HL-60 (cell line): ENCODE results near the gene ADAM22.

Experiments used
- DNase-seq, 2 experiments: peaks; one replicate each; pipeline ENCODE4 v3.0.0-alpha.2; 2010 to 2020; ENCODE audit warnings: low read depth in 1 of 2, low spot score in 1 of 2
- H3K27ac ChIP-seq: fragments of 250-450 bp; sonication (Bioruptor Pico); replicated peaks from 2 replicates; pipeline ENCODE4 v1.5.1; 2020; ENCODE audit warnings: mild to moderate bottlenecking, moderate library complexity
- H3K27me3 ChIP-seq: fragments of 250-450 bp; sonication (Bioruptor Pico); 2 replicates; pipeline ENCODE4 v1.5.1; 2021; ENCODE audit warnings: mild to moderate bottlenecking, moderate library complexity; ENCODE audit not compliant: insufficient read depth, poor library complexity, severe bottlenecking
- H3K4me3 ChIP-seq: replicated peaks from 2 replicates; pipeline ENCODE4 v1.5.1; 2011; ENCODE audit warnings: mild to moderate bottlenecking, control low read depth, low read length; ENCODE audit not compliant: insufficient read depth
- GABPA ChIP-seq: IDR thresholded peaks from 2 replicates; pipeline ENCODE4 v1.6.1; 2012; ENCODE audit warnings: low read depth
- POLR2AphosphoS5 ChIP-seq: IDR thresholded peaks from 2 replicates; pipeline ENCODE4 v1.6.1; 2012; ENCODE audit warnings: low read depth
- SPI1 ChIP-seq: IDR thresholded peaks from 2 replicates; pipeline ENCODE4 v1.6.1; 2012; ENCODE audit warnings: low read depth, mild to moderate bottlenecking, borderline replicate concordance
- TF ChIP-seq, protein P1 (sequence below): IDR thresholded peaks from 2 replicates; pipeline ENCODE4 v1.6.1; 2012; ENCODE audit warnings: low read depth; ENCODE audit not compliant: insufficient replicate concordance
- TF ChIP-seq, protein P2 (sequence below): IDR thresholded peaks from one replicate; pipeline ENCODE4 v1.5.1; 2011; ENCODE audit warnings: low read length, control low read depth, inconsistent platforms; ENCODE audit not compliant: insufficient read depth

The ADAM22 gene

DNA sequence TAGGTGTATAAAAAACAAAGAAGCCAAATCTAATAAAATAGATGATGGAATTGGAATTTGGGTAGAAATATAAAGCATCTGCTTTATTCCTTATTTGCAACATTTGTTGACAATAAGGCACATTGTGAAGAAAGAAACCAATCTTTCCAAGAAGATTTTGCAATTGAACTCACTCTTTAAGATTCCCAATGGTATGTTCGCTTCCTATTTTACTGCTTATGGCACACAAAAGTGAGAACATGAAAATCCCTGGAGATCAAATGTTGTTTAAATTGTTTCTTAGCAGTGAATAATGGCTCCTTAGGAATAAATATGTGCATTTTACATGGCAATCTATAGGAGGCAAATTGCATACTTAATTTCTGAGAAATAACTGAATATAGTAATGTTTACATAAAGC is 84.5 kb downstream of the ADAM22 start:
- no peak overlapping the region for H3K27ac ChIP-seq
- DNase-seq = no peak
- H3K4me3 ChIP-seq = no peak overlapping the region
- no peak for TF ChIP-seq POLR2AphosphoS5
- TF ChIP-seq GABPA = no peak
- TF ChIP-seq SPI1 = no peak
- TF ChIP-seq, protein P1, sequence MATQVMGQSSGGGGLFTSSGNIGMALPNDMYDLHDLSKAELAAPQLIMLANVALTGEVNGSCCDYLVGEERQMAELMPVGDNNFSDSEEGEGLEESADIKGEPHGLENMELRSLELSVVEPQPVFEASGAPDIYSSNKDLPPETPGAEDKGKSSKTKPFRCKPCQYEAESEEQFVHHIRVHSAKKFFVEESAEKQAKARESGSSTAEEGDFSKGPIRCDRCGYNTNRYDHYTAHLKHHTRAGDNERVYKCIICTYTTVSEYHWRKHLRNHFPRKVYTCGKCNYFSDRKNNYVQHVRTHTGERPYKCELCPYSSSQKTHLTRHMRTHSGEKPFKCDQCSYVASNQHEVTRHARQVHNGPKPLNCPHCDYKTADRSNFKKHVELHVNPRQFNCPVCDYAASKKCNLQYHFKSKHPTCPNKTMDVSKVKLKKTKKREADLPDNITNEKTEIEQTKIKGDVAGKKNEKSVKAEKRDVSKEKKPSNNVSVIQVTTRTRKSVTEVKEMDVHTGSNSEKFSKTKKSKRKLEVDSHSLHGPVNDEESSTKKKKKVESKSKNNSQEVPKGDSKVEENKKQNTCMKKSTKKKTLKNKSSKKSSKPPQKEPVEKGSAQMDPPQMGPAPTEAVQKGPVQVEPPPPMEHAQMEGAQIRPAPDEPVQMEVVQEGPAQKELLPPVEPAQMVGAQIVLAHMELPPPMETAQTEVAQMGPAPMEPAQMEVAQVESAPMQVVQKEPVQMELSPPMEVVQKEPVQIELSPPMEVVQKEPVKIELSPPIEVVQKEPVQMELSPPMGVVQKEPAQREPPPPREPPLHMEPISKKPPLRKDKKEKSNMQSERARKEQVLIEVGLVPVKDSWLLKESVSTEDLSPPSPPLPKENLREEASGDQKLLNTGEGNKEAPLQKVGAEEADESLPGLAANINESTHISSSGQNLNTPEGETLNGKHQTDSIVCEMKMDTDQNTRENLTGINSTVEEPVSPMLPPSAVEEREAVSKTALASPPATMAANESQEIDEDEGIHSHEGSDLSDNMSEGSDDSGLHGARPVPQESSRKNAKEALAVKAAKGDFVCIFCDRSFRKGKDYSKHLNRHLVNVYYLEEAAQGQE = no peak
- TF ChIP-seq, protein P2, sequence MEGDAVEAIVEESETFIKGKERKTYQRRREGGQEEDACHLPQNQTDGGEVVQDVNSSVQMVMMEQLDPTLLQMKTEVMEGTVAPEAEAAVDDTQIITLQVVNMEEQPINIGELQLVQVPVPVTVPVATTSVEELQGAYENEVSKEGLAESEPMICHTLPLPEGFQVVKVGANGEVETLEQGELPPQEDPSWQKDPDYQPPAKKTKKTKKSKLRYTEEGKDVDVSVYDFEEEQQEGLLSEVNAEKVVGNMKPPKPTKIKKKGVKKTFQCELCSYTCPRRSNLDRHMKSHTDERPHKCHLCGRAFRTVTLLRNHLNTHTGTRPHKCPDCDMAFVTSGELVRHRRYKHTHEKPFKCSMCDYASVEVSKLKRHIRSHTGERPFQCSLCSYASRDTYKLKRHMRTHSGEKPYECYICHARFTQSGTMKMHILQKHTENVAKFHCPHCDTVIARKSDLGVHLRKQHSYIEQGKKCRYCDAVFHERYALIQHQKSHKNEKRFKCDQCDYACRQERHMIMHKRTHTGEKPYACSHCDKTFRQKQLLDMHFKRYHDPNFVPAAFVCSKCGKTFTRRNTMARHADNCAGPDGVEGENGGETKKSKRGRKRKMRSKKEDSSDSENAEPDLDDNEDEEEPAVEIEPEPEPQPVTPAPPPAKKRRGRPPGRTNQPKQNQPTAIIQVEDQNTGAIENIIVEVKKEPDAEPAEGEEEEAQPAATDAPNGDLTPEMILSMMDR = no peak
- H3K27me3 ChIP-seq = no peaks in the 10 kb centered on the region

DNA sequence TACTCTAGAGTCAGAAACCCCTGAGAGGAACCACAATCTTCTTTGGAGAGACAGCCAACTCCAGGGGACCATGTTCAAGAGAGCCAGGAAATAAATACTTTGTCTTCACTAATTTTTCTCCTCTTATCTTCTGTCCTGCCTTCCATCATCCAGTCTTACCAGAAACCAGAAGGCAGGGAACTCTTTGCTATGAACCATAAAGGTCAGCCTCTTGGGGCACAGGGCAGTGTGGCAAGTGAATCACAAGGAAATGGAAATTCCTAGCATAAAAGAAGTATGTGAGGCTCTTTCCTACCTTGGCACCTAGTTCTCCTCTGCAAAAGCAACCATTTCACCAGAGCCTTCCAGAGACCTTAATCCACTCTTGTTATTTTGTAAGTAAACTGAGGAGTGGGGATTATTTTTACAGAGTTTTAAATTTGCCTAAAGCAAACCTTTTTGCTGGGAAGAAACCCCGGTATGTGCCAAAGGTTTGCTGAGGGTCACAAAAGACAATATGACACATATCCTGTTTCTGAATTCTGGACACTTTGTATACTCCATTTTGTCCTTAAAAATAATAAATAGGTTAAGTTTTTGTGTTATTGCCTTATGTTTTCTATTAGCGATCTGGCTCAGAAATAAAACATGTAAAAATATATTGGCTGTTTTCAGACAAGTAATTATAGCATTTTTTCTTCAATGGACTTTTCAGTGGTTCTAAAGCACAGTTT is 87.1 kb downstream of the ADAM22 start:
- H3K4me3 ChIP-seq = no peak overlapping the region
- no peak for DNase-seq

GRCh38 chr7:88027724-88028123 is 93.7 kb downstream of the ADAM22 start:
- TF ChIP-seq POLR2AphosphoS5 (no peak), GABPA (no peak), SPI1 (no peak)
- TF ChIP-seq, protein P1 = no peak
- TF ChIP-seq, protein P2 = no peak
- Histone ChIP-seq H3K4me3 (no peak overlapping the region), H3K27me3 (no peaks in the 10 kb centered on the region), H3K27ac (no peak overlapping the region)
- DNase-seq = no peak

More for the DNA sequence above, 87.1 kb downstream of the ADAM22 start:
- no peak overlapping the region for H3K27ac ChIP-seq
- no peak for TF ChIP-seq POLR2AphosphoS5
- TF ChIP-seq, protein P2 = no peak
- TF ChIP-seq GABPA = no peak
- TF ChIP-seq, protein P1 = no peak
- no peak for TF ChIP-seq SPI1
- no peaks in the 10 kb centered on the region for H3K27me3 ChIP-seq
